Thoracic aorta (tissue), 2 donors: Measurements from ENCODE around the gene TFDP1. TPM values are rescaled to one million over a fixed set of nuclear protein-coding genes. Genes with fewer than 3 reads are reported as not detected.

Source experiments
- ATAC-seq: fragments of 150-250 bp; one replicate; pipeline ENCODE4 v1.8.0; 2017; ENCODE audit warnings: low read depth; ENCODE audit not compliant: insufficient number of reproducible peaks, low FRiP score
- DNase-seq: peaks from one replicate; pipeline ENCODE4 v3.0.0-alpha.2; 2020; ENCODE audit warnings: low spot score
- H3K27ac ChIP-seq, 2 donors: fragments of 200-600 bp; sonication (generic); 1 replicate in 1 of 2; 2 replicates in 1 of 2; pipeline ENCODE4 v1.5.1; 2016; ENCODE audit warnings: mild to moderate bottlenecking in 2 of 2, moderate library complexity in 2 of 2
- H3K27me3 ChIP-seq: fragments of 200-600 bp; sonication (generic); replicated peaks from 2 replicates; pipeline ENCODE4 v1.6.0; 2016; ENCODE audit warnings: mild to moderate bottlenecking; ENCODE audit not compliant: insufficient read depth
- H3K36me3 ChIP-seq: fragments of 200-600 bp; sonication (generic); one replicate; pipeline ENCODE4 v1.5.1; 2016
- H3K4me1 ChIP-seq, 2 donors: fragments of 200-600 bp; sonication (generic); 1 replicate in 1 of 2; 2 replicates in 1 of 2; pipeline versions ENCODE4 v1.5.1 to v1.6.0; 2016; ENCODE audit warnings: low read depth in 2 of 2, mild to moderate bottlenecking in 1 of 2; ENCODE audit not compliant: control insufficient read depth in 1 of 2
- H3K4me3 ChIP-seq: fragments of 200-600 bp; sonication (generic); 2 replicates; pipeline ENCODE4 v1.5.1; 2016; ENCODE audit warnings: mild to moderate bottlenecking
- H3K9me3 ChIP-seq: fragments of 200-600 bp; sonication (generic); 2 replicates; pipeline ENCODE4 v1.5.1; 2016
- CTCF ChIP-seq: fragments of 200-600 bp; sonication (generic); IDR thresholded peaks from one replicate; pipeline ENCODE4 v1.5.1; 2019; ENCODE audit warnings: antibody characterized with exemption
- total RNA-seq, 2 donors: library from RNA; depleted of rRNA; stranded (reverse); fragments of >200 nt; gene quantifications; one replicate each; pipeline versions ENCODE4 v1.1.0 to v1.2.3, GENCODE V29; 2016

TFDP1 gene
- total RNA-seq, 2 donors from 2014 or later, result 39.3 to 49.3 TPM

GRCh38 chr13:113595131-113595530, 10.6 kb downstream of the TFDP1 start:
- no peak for TF ChIP-seq CTCF
- ATAC-seq (no peak), DNase-seq (no peak)
- H3K9me3 ChIP-seq, result no peaks in the 10 kb centered on the region
- H3K27me3 ChIP-seq, result no peaks in the 10 kb centered on the region
- no peak overlapping the region for H3K27ac ChIP-seq
- peaks cover 5% of the 10 kb centered on the region for H3K36me3 ChIP-seq
- no peaks in the 10 kb centered on the region for H3K4me1 ChIP-seq
- no peak overlapping the region for H3K4me3 ChIP-seq

- no peak for TF ChIP-seq CTCF
- peaks cover 5% of the 10 kb centered on the region for H3K36me3 ChIP-seq
- DNase-seq (no peak), ATAC-seq (no peak)
- no peaks in the 10 kb centered on the region for H3K27me3 ChIP-seq
- H3K27ac ChIP-seq, result no peak overlapping the region
- H3K4me3 ChIP-seq, result no peak overlapping the region
- H3K4me1 ChIP-seq, result no peaks in the 10 kb centered on the region
- no peaks in the 10 kb centered on the region for H3K9me3 ChIP-seq
Observed at GRCh38 chr13:113596321-113597200, 12.0 kb downstream of the TFDP1 start.

- no peak for DNase-seq
- peaks cover 5% of the 10 kb centered on the region for H3K36me3 ChIP-seq
Observed at GRCh38 chr13:113597391-113598080, 13.0 kb downstream of the TFDP1 start.

GRCh38 chr13:113598081-113598410, 13.5 kb downstream of the TFDP1 start:
- no peak for ATAC-seq
- Histone ChIP-seq H3K9me3 (no peaks in the 10 kb centered on the region), H3K4me1 (no peaks in the 10 kb centered on the region), H3K27me3 (no peaks in the 10 kb centered on the region), H3K27ac (no peak overlapping the region), H3K4me3 (no peak overlapping the region), H3K36me3 (peaks cover 5% of the 10 kb centered on the region)
- no peak for DNase-seq
- TF ChIP-seq CTCF, result no peak

More at GRCh38 chr13:113597391-113598080, 13.0 kb downstream of the TFDP1 start:
- Histone ChIP-seq H3K4me3 (no peak overlapping the region), H3K4me1 (no peaks in the 10 kb centered on the region), H3K27ac (no peak overlapping the region), H3K27me3 (no peaks in the 10 kb centered on the region), H3K9me3 (no peaks in the 10 kb centered on the region)
- TF ChIP-seq CTCF, result no peak
- no peak for ATAC-seq

GRCh38 chr13:113598481-113598880, 13.9 kb downstream of the TFDP1 start:
- H3K4me1 ChIP-seq, result no peaks in the 10 kb centered on the region
- TF ChIP-seq CTCF, result no peak
- DNase-seq (no peak), ATAC-seq (no peak)
- no peaks in the 10 kb centered on the region for H3K9me3 ChIP-seq
- H3K27ac ChIP-seq, result no peak overlapping the region
- H3K36me3 ChIP-seq, result peaks cover 5% of the 10 kb centered on the region
- H3K4me3 ChIP-seq, result no peak overlapping the region
- H3K27me3 ChIP-seq, result no peaks in the 10 kb centered on the region
